OCI-LY7 (cell line): Measurements from ENCODE around the gene CDH7.

Experiments
- CTCF ChIP-seq: fragments of 200-600 bp; sonication (generic); conservative IDR thresholded peaks from 2 replicates; pipeline ENCODE4 v1.5.1; 2014; ENCODE audit warnings: mild to moderate bottlenecking, antibody characterized with exemption, low read length, moderate library complexity, mixed read lengths
- EZH2phosphoT487 ChIP-seq: fragments of 200-600 bp; sonication (generic); IDR thresholded peaks from 2 replicates; pipeline ENCODE4 v1.6.1; 2018; ENCODE audit warnings: low read depth, borderline replicate concordance, mild to moderate bottlenecking, mixed run types, antibody characterized with exemption, low read length, moderate library complexity, mixed read lengths

- TF ChIP-seq CTCF (no peak), EZH2phosphoT487 (no peak)
Measured at GRCh38 chr18:65737471-65737955, 13.3 kb upstream of the CDH7 start.
